WTC11 (cell line): ENCODE data around the gene LMF2. TPM values are rescaled to one million over a fixed set of nuclear protein-coding genes. Genes with fewer than 3 reads are reported as not detected.

ENCODE experiments used
- ATAC-seq: fragments of 200-7000 bp; cut with Tn5 transposase; 2 replicates; pipeline ENCODE4 v1.10.0; 2021; ENCODE audit warnings: mild to moderate bottlenecking, moderate library complexity
- CTCF ChIA-PET: fragments of 300-600 bp; sonication (Branson Sonifier 250); formaldehyde crosslinking; loops from one replicate; lab custom pipeline; 2021; ENCODE audit warnings: antibody characterized with exemption; lab: Charles Lee
- POLR2A ChIA-PET: fragments of 350-600 bp; sonication (Branson Sonifier 250); formaldehyde crosslinking; loops from one replicate; lab custom pipeline; 2021; ENCODE audit warnings: antibody characterized with exemption; lab: Charles Lee
- DNase-seq: peaks from one replicate; pipeline ENCODE4 v3.0.0; 2021; ENCODE audit warnings: low spot score
- H3K27ac Mint-ChIP-seq: 2 replicates; pipeline ENCODE4 v1.8.0; 2021; ENCODE audit warnings: mixed read lengths
- H3K27me3 Mint-ChIP-seq: 2 replicates; pipeline ENCODE4 v1.8.0; 2021; ENCODE audit warnings: low read depth, mild to moderate bottlenecking, moderate library complexity, mixed read lengths
- H3K36me3 Mint-ChIP-seq: 2 replicates; pipeline ENCODE4 v1.8.0; 2021; ENCODE audit warnings: mixed read lengths
- H3K4me1 Mint-ChIP-seq: 2 replicates; pipeline ENCODE4 v1.8.0; 2022; ENCODE audit warnings: mixed read lengths
- H3K4me3 Mint-ChIP-seq: 2 replicates; pipeline ENCODE4 v1.8.0; 2021; ENCODE audit warnings: mild to moderate bottlenecking, moderate library complexity, mixed read lengths
- H3K9me3 Mint-ChIP-seq: 2 replicates; pipeline ENCODE4 v1.8.0; 2021; ENCODE audit warnings: mixed read lengths
- ATF3 ChIP-seq: sonication (generic); formaldehyde crosslinking; conservative IDR thresholded peaks from 2 replicates; pipeline ENCODE4 v1.8.1; 2022; ENCODE audit warnings: mild to moderate bottlenecking, missing genetic modification reagents
- CREB1 ChIP-seq: sonication (generic); formaldehyde crosslinking; IDR thresholded peaks from 2 replicates; pipeline ENCODE4 v1.8.0; 2023; ENCODE audit warnings: mild to moderate bottlenecking, missing genetic modification reagents
- ELF4 ChIP-seq: sonication (generic); formaldehyde crosslinking; IDR thresholded peaks from 2 replicates; pipeline ENCODE4 v1.8.1; 2022; ENCODE audit warnings: low read depth, mild to moderate bottlenecking, moderate library complexity, missing genetic modification reagents
- FOXJ3 ChIP-seq: sonication (generic); formaldehyde crosslinking; IDR thresholded peaks from 2 replicates; pipeline ENCODE4 v1.9.0; 2021; ENCODE audit warnings: missing genetic modification reagents, mild to moderate bottlenecking, borderline replicate concordance
- FOXK1 ChIP-seq: sonication (generic); formaldehyde crosslinking; IDR thresholded peaks from 2 replicates; pipeline ENCODE4 v1.8.0; 2022; ENCODE audit warnings: mild to moderate bottlenecking, moderate library complexity, missing genetic modification reagents
- FOXP1 ChIP-seq: sonication (generic); formaldehyde crosslinking; IDR thresholded peaks from 2 replicates; pipeline ENCODE4 v1.8.0; 2022; ENCODE audit warnings: missing genetic modification reagents, mild to moderate bottlenecking, moderate library complexity, borderline replicate concordance
- GABPB1 ChIP-seq: sonication (generic); formaldehyde crosslinking; IDR thresholded peaks from 2 replicates; pipeline ENCODE4 v1.8.1; 2023; ENCODE audit warnings: mild to moderate bottlenecking, missing genetic modification reagents
- GRHL2 ChIP-seq: fragments of 250-450 bp; sonication (Bioruptor Pico); IDR thresholded peaks from 2 replicates; pipeline ENCODE4 v1.8.0; 2022; ENCODE audit warnings: mild to moderate bottlenecking, moderate library complexity; ENCODE audit not compliant: insufficient replicate concordance, severe bottlenecking
- HMGA2 ChIP-seq: fragments of 250-450 bp; sonication (Bioruptor Pico); IDR thresholded peaks from 2 replicates; pipeline ENCODE4 v1.4.0; 2021; ENCODE audit warnings: mild to moderate bottlenecking, moderate library complexity
- IRF2 ChIP-seq: sonication (generic); formaldehyde crosslinking; IDR thresholded peaks from 2 replicates; pipeline ENCODE4 v1.8.0; 2022; ENCODE audit warnings: low read depth, missing genetic modification reagents, borderline replicate concordance
- JAZF1 ChIP-seq: fragments of 250-450 bp; sonication (Bioruptor Pico); IDR thresholded peaks from 2 replicates; pipeline ENCODE4 v1.9.0; 2021; ENCODE audit warnings: moderate library complexity, mild to moderate bottlenecking, inconsistent platforms
- KAT7 ChIP-seq: sonication (generic); formaldehyde crosslinking; IDR thresholded peaks from 2 replicates; pipeline ENCODE4 v1.8.1; 2023; ENCODE audit warnings: missing genetic modification reagents, mild to moderate bottlenecking, borderline replicate concordance
- MAX ChIP-seq: sonication (generic); formaldehyde crosslinking; IDR thresholded peaks from 2 replicates; pipeline ENCODE4 v1.8.0; 2022; ENCODE audit warnings: mild to moderate bottlenecking, missing genetic modification reagents
- MYBL2 ChIP-seq: sonication (generic); formaldehyde crosslinking; IDR thresholded peaks from 2 replicates; pipeline ENCODE4 v1.8.1; 2023; ENCODE audit warnings: mild to moderate bottlenecking, moderate library complexity, missing genetic modification reagents
- NR2C2 ChIP-seq: sonication (generic); formaldehyde crosslinking; IDR thresholded peaks from 2 replicates; pipeline ENCODE4 v1.8.0; 2022; ENCODE audit warnings: mild to moderate bottlenecking, missing genetic modification reagents
- OVOL2 ChIP-seq: fragments of 250-450 bp; sonication (Bioruptor Pico); IDR thresholded peaks from 2 replicates; pipeline ENCODE4 v1.9.0; 2021; ENCODE audit warnings: mild to moderate bottlenecking, borderline replicate concordance
- PREB ChIP-seq: sonication (generic); formaldehyde crosslinking; IDR thresholded peaks from 2 replicates; pipeline ENCODE4 v1.8.1; 2022; ENCODE audit warnings: mild to moderate bottlenecking, missing genetic modification reagents, moderate library complexity, borderline replicate concordance
- SP1 ChIP-seq: sonication (generic); formaldehyde crosslinking; conservative IDR thresholded peaks from 2 replicates; pipeline ENCODE4 v1.8.1; 2022; ENCODE audit warnings: missing genetic modification reagents
- TEAD1 ChIP-seq: sonication (generic); formaldehyde crosslinking; IDR thresholded peaks from 2 replicates; pipeline ENCODE4 v1.8.0; 2022; ENCODE audit warnings: mild to moderate bottlenecking, missing genetic modification reagents
- TEAD4 ChIP-seq: sonication (generic); formaldehyde crosslinking; IDR thresholded peaks from 2 replicates; pipeline ENCODE4 v1.8.0; 2022; ENCODE audit warnings: mild to moderate bottlenecking, missing genetic modification reagents
- TP53 ChIP-seq: sonication (generic); formaldehyde crosslinking; IDR thresholded peaks from 2 replicates; pipeline ENCODE4 v1.8.1; 2023; ENCODE audit warnings: mild to moderate bottlenecking, missing genetic modification reagents
- ZNF138 ChIP-seq: sonication (generic); formaldehyde crosslinking; conservative IDR thresholded peaks from 2 replicates; pipeline ENCODE4 v1.8.1; 2022; ENCODE audit warnings: mild to moderate bottlenecking, moderate library complexity, missing genetic modification reagents
- ZNF232 ChIP-seq: sonication (generic); formaldehyde crosslinking; IDR thresholded peaks from 2 replicates; pipeline ENCODE4 v1.8.0; 2022; ENCODE audit warnings: mild to moderate bottlenecking, missing genetic modification reagents
- ZNF263 ChIP-seq: sonication (generic); formaldehyde crosslinking; IDR thresholded peaks from 2 replicates; pipeline ENCODE4 v1.8.1; 2022; ENCODE audit warnings: low read depth, mild to moderate bottlenecking, moderate library complexity, missing genetic modification reagents
- ZNF416 ChIP-seq: fragments of 250-450 bp; sonication (Bioruptor Pico); IDR thresholded peaks from 2 replicates; pipeline ENCODE4 v1.9.0; 2021; ENCODE audit warnings: mild to moderate bottlenecking, inconsistent platforms
- ZSCAN18 ChIP-seq: fragments of 250-450 bp; sonication (Bioruptor Pico); IDR thresholded peaks from 2 replicates; pipeline ENCODE4 v2.1.2; 2022; ENCODE audit warnings: mild to moderate bottlenecking, moderate library complexity
- total RNA-seq: library from RNA; stranded (reverse); gene quantifications from 3 replicates; pipeline ENCODE4 v1.2.3, GENCODE V29; 2021
- TF ChIP-seq, protein P1 (sequence below): sonication (generic); formaldehyde crosslinking; IDR thresholded peaks from 2 replicates; pipeline ENCODE4 v1.8.1; 2023; ENCODE audit warnings: mild to moderate bottlenecking, moderate library complexity, missing genetic modification reagents
- TF ChIP-seq, protein P2 (sequence below): fragments of 200-600 bp; IDR thresholded peaks from 2 replicates; pipeline ENCODE4 v1.8.0; 2022; ENCODE audit warnings: antibody characterized with exemption
- TF ChIP-seq, protein P3 (sequence below): sonication (generic); formaldehyde crosslinking; IDR thresholded peaks from 2 replicates; pipeline ENCODE4 v1.8.0; 2022; ENCODE audit warnings: mild to moderate bottlenecking, missing genetic modification reagents

LMF2 gene
- total RNA-seq, 1 experiment from 2014 or later: 43.7 TPM

DNA sequence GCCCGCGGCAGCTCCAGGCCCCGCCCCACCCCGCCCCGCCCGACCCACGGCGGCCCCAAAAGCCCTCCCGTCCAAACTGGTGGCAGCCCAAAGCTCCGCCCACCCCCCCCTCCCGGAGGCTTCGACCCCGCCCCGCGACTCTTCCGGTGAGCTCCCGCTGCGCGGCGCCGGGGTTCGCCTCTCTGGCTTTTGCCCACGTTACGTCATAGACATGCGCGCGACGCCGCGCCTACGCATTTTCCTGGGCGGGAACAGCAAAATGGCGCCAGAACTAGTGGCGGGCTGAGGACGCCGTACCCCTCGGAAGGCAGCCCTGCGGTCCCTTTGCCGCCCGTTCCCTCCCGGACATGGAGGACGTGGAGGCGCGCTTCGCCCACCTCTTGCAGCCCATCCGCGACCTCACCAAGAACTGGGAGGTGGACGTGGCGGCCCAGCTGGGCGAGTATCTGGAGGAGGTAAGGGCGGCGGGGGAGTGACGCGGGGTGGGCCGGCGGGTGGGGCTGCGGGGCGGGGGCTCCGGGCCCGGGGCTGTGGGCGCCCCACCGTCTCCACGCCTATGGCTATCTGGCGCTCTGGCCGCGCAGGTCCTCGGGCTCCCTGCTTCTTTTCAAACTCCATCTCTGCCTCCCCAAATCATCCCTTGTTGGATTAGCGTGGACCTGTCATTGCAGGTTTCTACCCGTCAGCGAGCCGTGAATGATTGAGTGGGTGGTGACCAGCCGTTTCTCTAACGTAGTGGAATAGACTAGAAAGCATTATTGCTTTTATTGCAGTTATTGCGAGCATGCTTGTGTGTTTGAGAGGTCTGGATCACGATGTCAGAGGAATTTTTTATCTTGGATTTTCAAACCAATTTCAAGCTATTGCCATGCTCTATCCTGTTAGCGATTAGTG, 736 bp upstream of the LMF2 start, which contains the start of gene NCAPH2:
TSS of gene NCAPH2 (plus strand) at position 234 of the 894 bp plus-strand sequence. CDS start at position 348, 114 bp downstream.
- ATAC-seq: peak; percentile 75
- H3K4me1 Mint-ChIP-seq: peaks cover 10% of the 10 kb centered on the region
- H3K27ac Mint-ChIP-seq: peak within 1 kb of the TSS; percentile 98
- DNase-seq: peak; percentile 97
- no peaks in the 10 kb centered on the region for H3K9me3 Mint-ChIP-seq
- ChIA-PET POLR2A (interaction anchor here (0.7 to 1.3 kb wide), 3 partner anchors 17 to 75 kb away, joined by 3 to 13 read pairs (median 6); partner anchors contain the start of genes CHKB and SCO2), CTCF (interaction anchor here (0.6 to 3.0 kb wide), 22 partner anchors 11 to 449 kb away, joined by 3 to 60 read pairs (median 4); partner anchors contain the start of genes ARSA, SCO2 and SYCE3)
- no peaks in the 10 kb centered on the region for H3K27me3 Mint-ChIP-seq
- H3K36me3 Mint-ChIP-seq: no peaks in the 10 kb centered on the region
- H3K4me3 Mint-ChIP-seq: peak within 1 kb of the TSS; percentile 93
- no peak for TF ChIP-seq OVOL2 (CRISPR knock-in tag)
- TF ChIP-seq, protein P1, sequence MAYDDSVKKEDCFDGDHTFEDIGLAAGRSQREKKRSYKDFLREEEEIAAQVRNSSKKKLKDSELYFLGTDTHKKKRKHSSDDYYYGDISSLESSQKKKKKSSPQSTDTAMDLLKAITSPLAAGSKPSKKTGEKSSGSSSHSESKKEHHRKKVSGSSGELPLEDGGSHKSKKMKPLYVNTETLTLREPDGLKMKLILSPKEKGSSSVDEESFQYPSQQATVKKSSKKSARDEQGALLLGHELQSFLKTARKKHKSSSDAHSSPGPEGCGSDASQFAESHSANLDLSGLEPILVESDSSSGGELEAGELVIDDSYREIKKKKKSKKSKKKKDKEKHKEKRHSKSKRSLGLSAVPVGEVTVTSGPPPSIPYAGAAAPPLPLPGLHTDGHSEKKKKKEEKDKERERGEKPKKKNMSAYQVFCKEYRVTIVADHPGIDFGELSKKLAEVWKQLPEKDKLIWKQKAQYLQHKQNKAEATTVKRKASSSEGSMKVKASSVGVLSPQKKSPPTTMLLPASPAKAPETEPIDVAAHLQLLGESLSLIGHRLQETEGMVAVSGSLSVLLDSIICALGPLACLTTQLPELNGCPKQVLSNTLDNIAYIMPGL: no peak
- TF ChIP-seq MYBL2: peak; percentile 76; the same call in 1 of the 2 replicates
- no peak for TF ChIP-seq ZNF416 (CRISPR knock-in tag)
- TF ChIP-seq, protein P2, sequence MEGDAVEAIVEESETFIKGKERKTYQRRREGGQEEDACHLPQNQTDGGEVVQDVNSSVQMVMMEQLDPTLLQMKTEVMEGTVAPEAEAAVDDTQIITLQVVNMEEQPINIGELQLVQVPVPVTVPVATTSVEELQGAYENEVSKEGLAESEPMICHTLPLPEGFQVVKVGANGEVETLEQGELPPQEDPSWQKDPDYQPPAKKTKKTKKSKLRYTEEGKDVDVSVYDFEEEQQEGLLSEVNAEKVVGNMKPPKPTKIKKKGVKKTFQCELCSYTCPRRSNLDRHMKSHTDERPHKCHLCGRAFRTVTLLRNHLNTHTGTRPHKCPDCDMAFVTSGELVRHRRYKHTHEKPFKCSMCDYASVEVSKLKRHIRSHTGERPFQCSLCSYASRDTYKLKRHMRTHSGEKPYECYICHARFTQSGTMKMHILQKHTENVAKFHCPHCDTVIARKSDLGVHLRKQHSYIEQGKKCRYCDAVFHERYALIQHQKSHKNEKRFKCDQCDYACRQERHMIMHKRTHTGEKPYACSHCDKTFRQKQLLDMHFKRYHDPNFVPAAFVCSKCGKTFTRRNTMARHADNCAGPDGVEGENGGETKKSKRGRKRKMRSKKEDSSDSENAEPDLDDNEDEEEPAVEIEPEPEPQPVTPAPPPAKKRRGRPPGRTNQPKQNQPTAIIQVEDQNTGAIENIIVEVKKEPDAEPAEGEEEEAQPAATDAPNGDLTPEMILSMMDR: no peak
- TF ChIP-seq, protein P3, sequence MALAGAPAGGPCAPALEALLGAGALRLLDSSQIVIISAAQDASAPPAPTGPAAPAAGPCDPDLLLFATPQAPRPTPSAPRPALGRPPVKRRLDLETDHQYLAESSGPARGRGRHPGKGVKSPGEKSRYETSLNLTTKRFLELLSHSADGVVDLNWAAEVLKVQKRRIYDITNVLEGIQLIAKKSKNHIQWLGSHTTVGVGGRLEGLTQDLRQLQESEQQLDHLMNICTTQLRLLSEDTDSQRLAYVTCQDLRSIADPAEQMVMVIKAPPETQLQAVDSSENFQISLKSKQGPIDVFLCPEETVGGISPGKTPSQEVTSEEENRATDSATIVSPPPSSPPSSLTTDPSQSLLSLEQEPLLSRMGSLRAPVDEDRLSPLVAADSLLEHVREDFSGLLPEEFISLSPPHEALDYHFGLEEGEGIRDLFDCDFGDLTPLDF (CRISPR knock-in tag): peak; percentile 61; the same call in 1 of the 2 replicates
- peak; percentile 74; the same call in 1 of the 2 replicates for TF ChIP-seq FOXP1 (CRISPR knock-in tag)
- TF ChIP-seq GRHL2 (CRISPR knock-in tag): no peak
- TF ChIP-seq SP1 (CRISPR knock-in tag): peak; percentile 97
- TF ChIP-seq ATF3 (CRISPR knock-in tag): 0 out of 2 replicates have a peak, but pooled peaks have one; percentile 23
- TF ChIP-seq ZNF232 (CRISPR knock-in tag): peak; percentile 71; the same call in 1 of the 2 replicates
- TF ChIP-seq TP53 (CRISPR knock-in tag): no peak
- TF ChIP-seq ELF4 (CRISPR knock-in tag): no peak
- TF ChIP-seq CREB1 (CRISPR knock-in tag): peak; percentile 63; the same call in 1 of the 2 replicates
- TF ChIP-seq ZNF138 (CRISPR knock-in tag): no peak
- peak; percentile 47; the same call in 1 of the 2 replicates for TF ChIP-seq MAX
- TF ChIP-seq KAT7: 0 out of 2 replicates have a peak, but pooled peaks have one; percentile 60
- no peak for TF ChIP-seq ZSCAN18 (CRISPR knock-in tag)
- no peak for TF ChIP-seq IRF2 (CRISPR knock-in tag)
- TF ChIP-seq NR2C2 (CRISPR knock-in tag): no peak
- TF ChIP-seq TEAD4 (CRISPR knock-in tag): 0 out of 2 replicates have a peak, but pooled peaks have one; percentile 23
- no peak for TF ChIP-seq ZNF263 (CRISPR knock-in tag)
- peak; percentile 92 for TF ChIP-seq FOXK1
- TF ChIP-seq TEAD1 (CRISPR knock-in tag): peak; percentile 78; the same call in 1 of the 2 replicates
- no peak for TF ChIP-seq PREB (CRISPR knock-in tag)
- no peak for TF ChIP-seq FOXJ3 (CRISPR knock-in tag)
- peak; percentile 82 for TF ChIP-seq GABPB1 (CRISPR knock-in tag)
- peak; percentile 22; the same call in 1 of the 2 replicates for TF ChIP-seq HMGA2 (CRISPR knock-in tag)
- no peak for TF ChIP-seq JAZF1 (CRISPR knock-in tag)
